ENCODE measurements around the gene EGR2. TPM values are rescaled to one million over a fixed set of nuclear protein-coding genes. Genes with fewer than 3 reads are reported as not detected.

Gene EGR2
- total and polyA plus RNA-seq, 10 of the 15 experiments (the other 5 are each of a cell fraction or from before 2014, with no cell fraction given) = 8.3 to 56.5 (median 16.2) TPM

GRCh38 chr10:62818426-62819011 lies 2.4 kb upstream of the EGR2 start (continued):
- no peak for TF ChIP-seq NFYB (IDR thresholded peaks at IDR 0.05; ENCODE audit: insufficient read depth, low read depth, low read length)
- no peak for TF ChIP-seq RCOR1 (conservative IDR thresholded peaks at IDR 0.05; ENCODE audit: low read depth, low read length)
- TF ChIP-seq CBX5 (IDR thresholded peaks at IDR 0.05; ENCODE audit: low read depth) = no peak
- TF ChIP-seq MTA3 (IDR thresholded peaks at IDR 0.05; ENCODE audit: borderline replicate concordance, low read length) = no peak
- TF ChIP-seq SIX5 (IDR thresholded peaks at IDR 0.05; ENCODE audit: low read depth, low read length, severe bottlenecking) = no peak
- no peak for TF ChIP-seq GABPA (IDR thresholded peaks at IDR 0.05; ENCODE audit: low read depth)
- TF ChIP-seq RB1 (IDR thresholded peaks at IDR 0.05; ENCODE audit: borderline replicate concordance) = peak; percentile 39; the same call in 1 of the 2 replicates
- TF ChIP-seq ELK1 (IDR thresholded peaks at IDR 0.05; ENCODE audit: low read depth, low read length) = no peak
- no peak for TF ChIP-seq ZNF274 (IDR thresholded peaks at IDR 0.05; ENCODE audit: insufficient read depth, insufficient read length)
- no peak for TF ChIP-seq YBX1 (IDR thresholded peaks at IDR 0.05)
- 0 out of 2 replicates have a peak, but pooled peaks have one; percentile 15 for TF ChIP-seq CREM (IDR thresholded peaks at IDR 0.05; ENCODE audit: low read depth)
- no peak for TF ChIP-seq STAT1 (conservative IDR thresholded peaks at IDR 0.05)
- TF ChIP-seq USF1 (IDR thresholded peaks at IDR 0.05; ENCODE audit: borderline replicate concordance, extremely low read length, insufficient read depth, low read depth, low read length) = no peak
- TF ChIP-seq NFIC (IDR thresholded peaks at IDR 0.05; ENCODE audit: low read depth, low read length) = no peak
- TF ChIP-seq ZNF24 (IDR thresholded peaks at IDR 0.05) = 0 out of 2 replicates have a peak, but pooled peaks have one; percentile 26
- TF ChIP-seq SMARCA5 (IDR thresholded peaks at IDR 0.05) = no peak
- TF ChIP-seq RAD21 (IDR thresholded peaks at IDR 0.05; ENCODE audit: insufficient read depth, low read depth, low read length) = peak; percentile 35; the same call in 1 of the 2 replicates
- peak; percentile 82; the same call in 1 of the 2 replicates for TF ChIP-seq MAX (IDR thresholded peaks at IDR 0.05; ENCODE audit: low read depth, low read length)
- no peak for TF ChIP-seq SMC3 (IDR thresholded peaks at IDR 0.05; ENCODE audit: borderline replicate concordance, low read length)
- TF ChIP-seq POLR2AphosphoS2 (IDR thresholded peaks at IDR 0.05; ENCODE audit: low read depth, low read length) = no peak
- peak; percentile 35 for TF ChIP-seq HDAC6 (IDR thresholded peaks at IDR 0.05; ENCODE audit: unreplicated experiment)
- no peak for TF ChIP-seq ZNF622 (IDR thresholded peaks at IDR 0.05)
- no peak for TF ChIP-seq USF2 (IDR thresholded peaks at IDR 0.05; ENCODE audit: borderline replicate concordance, low read depth, low read length)
- no peak for TF ChIP-seq MTA2 (IDR thresholded peaks at IDR 0.05; ENCODE audit: low read depth)
- no peak for TF ChIP-seq CEBPZ (IDR thresholded peaks at IDR 0.05; ENCODE audit: low read depth, low read length)
- no peak for TF ChIP-seq MYC (IDR thresholded peaks at IDR 0.05; ENCODE audit: insufficient read depth, insufficient read length, insufficient replicate concordance, low read length, severe bottlenecking)

Data from GM12878 (cell line).